Neural cell (in vitro differentiated cells): ENCODE results near the gene TLL1. TPM values are rescaled to one million over a fixed set of nuclear protein-coding genes. Genes with fewer than 3 reads are reported as not detected.
A peak's percentile ranks its signal among the peaks of the same experiment; 100 is the strongest.

Source experiments
- H2AFZ ChIP-seq: fragments of 200-600, 300-800 bp; sonication (generic), shearing (Covaris generic); 2 replicates; pipeline ENCODE4 v1.6.0; 2014; ENCODE audit warnings: low read depth, mild to moderate bottlenecking, antibody characterized with exemption, low read length, moderate library complexity
- H3F3A ChIP-seq: fragments of 200-600 bp; shearing (Covaris generic); 2 replicates; pipeline ENCODE4 v1.6.1; 2016; ENCODE audit warnings: mild to moderate bottlenecking, moderate library complexity, mixed read lengths, antibody characterized with exemption, low read length; ENCODE audit not compliant: insufficient read depth, poor library complexity, severe bottlenecking
- H3K27ac ChIP-seq: fragments of 200-600, 300-800 bp; sonication (generic), shearing (Covaris generic); 2 replicates; pipeline ENCODE4 v1.5.1; 2014; ENCODE audit warnings: mild to moderate bottlenecking, low read length, moderate library complexity
- H3K27me3 ChIP-seq: fragments of 300-800, 200-600 bp; sonication (generic), shearing (Covaris generic); 2 replicates; pipeline ENCODE4 v1.6.0; 2014; ENCODE audit warnings: mild to moderate bottlenecking, low read depth, low read length, moderate library complexity; ENCODE audit not compliant: insufficient read depth
- H3K36me3 ChIP-seq: fragments of 300-800, 200-600 bp; sonication (generic), shearing (Covaris generic); 2 replicates; pipeline ENCODE4 v1.5.1; 2014; ENCODE audit warnings: mild to moderate bottlenecking, antibody characterized with exemption, low read length, moderate library complexity; ENCODE audit not compliant: insufficient read depth
- H3K4me2 ChIP-seq: fragments of 300-800, 200-600 bp; sonication (generic), shearing (Covaris generic); 2 replicates; pipeline ENCODE4 v1.6.0; 2014; ENCODE audit warnings: mild to moderate bottlenecking, low read length
- H3K4me3 ChIP-seq: fragments of 300-800, 200-600 bp; sonication (generic), shearing (Covaris generic); 2 replicates; pipeline ENCODE4 v1.5.1; 2014; ENCODE audit warnings: mild to moderate bottlenecking, low read length, moderate library complexity
- H3K79me2 ChIP-seq: fragments of 200-600 bp; shearing (Covaris generic); replicated peaks from 2 replicates; pipeline ENCODE4 v1.6.0; 2014; ENCODE audit warnings: mild to moderate bottlenecking, low read length, moderate library complexity; ENCODE audit not compliant: insufficient read depth
- H3K9ac ChIP-seq: fragments of 300-800, 200-600 bp; sonication (generic), shearing (Covaris generic); 2 replicates; pipeline ENCODE4 v1.6.1; 2016; ENCODE audit warnings: mild to moderate bottlenecking, low read length, mixed read lengths
- H3K9me2 ChIP-seq: fragments of 200-600 bp; shearing (Covaris generic); 2 replicates; pipeline ENCODE4 v1.6.1; 2016; ENCODE audit warnings: mild to moderate bottlenecking, low read length, mixed read lengths; ENCODE audit not compliant: insufficient read depth
- H3K9me3 ChIP-seq: fragments of 200-600, 300-800 bp; sonication (generic), shearing (Covaris generic); 2 replicates; pipeline ENCODE4 v1.6.1; 2016; ENCODE audit warnings: mild to moderate bottlenecking, mixed run types, low read length, moderate library complexity, mixed read lengths
- H4K20me1 ChIP-seq: fragments of 200-600 bp; shearing (Covaris generic); 2 replicates; pipeline ENCODE4 v1.6.1; 2016; ENCODE audit warnings: mild to moderate bottlenecking, mixed run types; ENCODE audit not compliant: insufficient read depth
- CTCF ChIP-seq: fragments of 450-650 bp; IDR thresholded peaks from 2 replicates; pipeline ENCODE4 v1.5.1; 2014; ENCODE audit warnings: antibody characterized with exemption, mild to moderate bottlenecking, moderate library complexity; ENCODE audit not compliant: poor library complexity, severe bottlenecking
- EP300 ChIP-seq: fragments of 450-650 bp; conservative IDR thresholded peaks from 2 replicates; pipeline ENCODE4 v1.6.1; 2014; ENCODE audit warnings: antibody characterized with exemption, mild to moderate bottlenecking, moderate library complexity; ENCODE audit not compliant: poor library complexity, severe bottlenecking
- EZH2 ChIP-seq: fragments of 200-600, 300-800 bp; shearing (Covaris generic), sonication (generic); IDR thresholded peaks from 2 replicates; pipeline ENCODE4 v1.6.1; 2014; ENCODE audit warnings: antibody characterized with exemption, low read length, borderline replicate concordance, mild to moderate bottlenecking; ENCODE audit not compliant: insufficient read depth, poor library complexity, severe bottlenecking
- MXI1 ChIP-seq: fragments of 450-650 bp; conservative IDR thresholded peaks from 2 replicates; pipeline ENCODE4 v1.6.1; 2014; ENCODE audit warnings: antibody characterized with exemption, mild to moderate bottlenecking; ENCODE audit not compliant: poor library complexity, severe bottlenecking
- POLR2AphosphoS5 ChIP-seq: IDR thresholded peaks from 2 replicates; pipeline ENCODE4 v1.6.1; 2012
- RAD21 ChIP-seq: fragments of 450-650 bp; conservative IDR thresholded peaks from 2 replicates; pipeline ENCODE4 v1.6.1; 2014; ENCODE audit warnings: antibody characterized with exemption, mild to moderate bottlenecking, moderate library complexity
- SMC3 ChIP-seq: fragments of 450-650 bp; conservative IDR thresholded peaks from 2 replicates; pipeline ENCODE4 v1.6.1; 2014; ENCODE audit warnings: antibody characterized with exemption, mild to moderate bottlenecking, moderate library complexity; ENCODE audit not compliant: poor library complexity
- TAF1 ChIP-seq: IDR thresholded peaks from 2 replicates; pipeline ENCODE4 v1.6.1; 2012; ENCODE audit warnings: low read depth
- polyA plus RNA-seq: library from polyadenylated mRNA; depleted of rRNA; stranded (reverse); fragments of >200 nt; gene quantifications from 2 replicates; pipeline ENCODE4 v1.2.3, GENCODE V29; 2014
- TF ChIP-seq, protein P1 (sequence below): IDR thresholded peaks from 2 replicates; pipeline ENCODE4 v1.6.1; 2012; ENCODE audit warnings: borderline replicate concordance

The TLL1 gene
- polyA plus RNA-seq, 1 donor from 2014 or later = not detected

DNA sequence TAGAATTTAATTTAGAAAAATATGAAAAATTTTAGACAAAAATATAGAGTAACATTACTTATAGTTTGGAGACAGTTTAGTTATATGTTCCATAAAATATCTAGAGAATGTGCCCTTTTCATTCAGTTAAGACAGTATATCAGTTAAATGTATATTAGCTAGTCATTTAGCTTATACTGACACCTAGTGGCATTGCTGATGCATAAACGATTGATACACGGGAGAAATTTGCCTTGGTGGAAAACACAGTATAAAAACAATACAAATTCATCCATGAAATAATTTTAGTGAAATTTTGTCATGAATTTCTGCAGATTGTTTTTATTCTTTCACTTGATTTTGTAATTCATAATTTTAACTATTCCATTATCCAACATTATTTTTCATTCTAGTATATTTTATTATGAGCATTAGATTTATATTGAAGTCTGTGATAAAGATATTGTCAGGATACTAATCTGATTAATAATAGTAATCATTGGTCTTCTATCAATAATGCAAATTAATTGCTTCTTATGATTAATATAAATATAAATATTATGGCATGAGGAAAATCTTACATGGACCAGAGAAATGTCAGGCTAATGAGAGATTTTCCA lies 219.0 kb downstream of the TLL1 start:
- Histone ChIP-seq H3K27me3 (no peaks in the 10 kb centered on the region), H3K79me2 (no peaks in the 10 kb centered on the region), H3K27ac (no peak overlapping the region), H3K4me2 (no peak overlapping the region), H3K9ac (no peak overlapping the region), H2AFZ (no peak overlapping the region), H3F3A (no peaks in the 10 kb centered on the region), H3K9me2 (no peaks in the 10 kb centered on the region), H3K36me3 (no peaks in the 10 kb centered on the region), H3K4me3 (no peak overlapping the region), H3K9me3 (no peaks in the 10 kb centered on the region), H4K20me1 (no peaks in the 10 kb centered on the region)
- TF ChIP-seq EP300 (no peak), RAD21 (peak; percentile 94), SMC3 (peak; percentile 93), CTCF (peak; percentile 87)

- H3K27ac ChIP-seq = no peak overlapping the region
- TF ChIP-seq EP300 = no peak
- no peak for TF ChIP-seq CTCF
- no peak for TF ChIP-seq SMC3
- TF ChIP-seq, protein P1, sequence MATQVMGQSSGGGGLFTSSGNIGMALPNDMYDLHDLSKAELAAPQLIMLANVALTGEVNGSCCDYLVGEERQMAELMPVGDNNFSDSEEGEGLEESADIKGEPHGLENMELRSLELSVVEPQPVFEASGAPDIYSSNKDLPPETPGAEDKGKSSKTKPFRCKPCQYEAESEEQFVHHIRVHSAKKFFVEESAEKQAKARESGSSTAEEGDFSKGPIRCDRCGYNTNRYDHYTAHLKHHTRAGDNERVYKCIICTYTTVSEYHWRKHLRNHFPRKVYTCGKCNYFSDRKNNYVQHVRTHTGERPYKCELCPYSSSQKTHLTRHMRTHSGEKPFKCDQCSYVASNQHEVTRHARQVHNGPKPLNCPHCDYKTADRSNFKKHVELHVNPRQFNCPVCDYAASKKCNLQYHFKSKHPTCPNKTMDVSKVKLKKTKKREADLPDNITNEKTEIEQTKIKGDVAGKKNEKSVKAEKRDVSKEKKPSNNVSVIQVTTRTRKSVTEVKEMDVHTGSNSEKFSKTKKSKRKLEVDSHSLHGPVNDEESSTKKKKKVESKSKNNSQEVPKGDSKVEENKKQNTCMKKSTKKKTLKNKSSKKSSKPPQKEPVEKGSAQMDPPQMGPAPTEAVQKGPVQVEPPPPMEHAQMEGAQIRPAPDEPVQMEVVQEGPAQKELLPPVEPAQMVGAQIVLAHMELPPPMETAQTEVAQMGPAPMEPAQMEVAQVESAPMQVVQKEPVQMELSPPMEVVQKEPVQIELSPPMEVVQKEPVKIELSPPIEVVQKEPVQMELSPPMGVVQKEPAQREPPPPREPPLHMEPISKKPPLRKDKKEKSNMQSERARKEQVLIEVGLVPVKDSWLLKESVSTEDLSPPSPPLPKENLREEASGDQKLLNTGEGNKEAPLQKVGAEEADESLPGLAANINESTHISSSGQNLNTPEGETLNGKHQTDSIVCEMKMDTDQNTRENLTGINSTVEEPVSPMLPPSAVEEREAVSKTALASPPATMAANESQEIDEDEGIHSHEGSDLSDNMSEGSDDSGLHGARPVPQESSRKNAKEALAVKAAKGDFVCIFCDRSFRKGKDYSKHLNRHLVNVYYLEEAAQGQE = no peak
- no peak for TF ChIP-seq MXI1
- TF ChIP-seq RAD21 = no peak
- TF ChIP-seq POLR2AphosphoS5 = no peak
- TF ChIP-seq TAF1 = no peak
- no peak for TF ChIP-seq EZH2
- H3K27me3 ChIP-seq = no peaks in the 10 kb centered on the region
- no peak overlapping the region for H3K4me3 ChIP-seq
- H3K79me2 ChIP-seq = no peaks in the 10 kb centered on the region
- H3K9me3 ChIP-seq = no peaks in the 10 kb centered on the region
- no peak overlapping the region for H3K9ac ChIP-seq
- no peaks in the 10 kb centered on the region for H3K36me3 ChIP-seq
- H3K4me2 ChIP-seq = no peak overlapping the region
- no peaks in the 10 kb centered on the region for H3K9me2 ChIP-seq
- no peaks in the 10 kb centered on the region for H4K20me1 ChIP-seq
- no peaks in the 10 kb centered on the region for H3F3A ChIP-seq
- H2AFZ ChIP-seq = no peak overlapping the region
These were observed 219.8 kb downstream of the TLL1 start for GRCh38 chr4:166092797-166093290.
